ENCODE results near the gene BCORL1.
A peak's percentile ranks its signal among the peaks of the same experiment; 100 is the strongest.

Gene BCORL1

GRCh38 chrX:129982300-129983251 is at the start of gene BCORL1:
Gene BCORL1 (plus strand): TSS chrX:129982635. CDS start chrX:130005232, 22,597 bp downstream.
- DNase-seq (ENCODE audit: low read depth in 2 of 2) = peak; percentile 71 to 73

- DNase-seq (ENCODE audit: low read depth in 2 of 2) = no peak
Measured at GRCh38 chrX:129932821-129933321, 49.6 kb upstream of the BCORL1 start.

- no peak for DNase-seq (ENCODE audit: low read depth in 2 of 2)
Measured at GRCh38 chrX:129933700-129934099, 48.7 kb upstream of the BCORL1 start.

- DNase-seq (ENCODE audit: low read depth in 2 of 2) = no peak
Measured at GRCh38 chrX:129934461-129934860, 48.0 kb upstream of the BCORL1 start.

GRCh38 chrX:129934952-129935351 is 47.5 kb upstream of the BCORL1 start:
- no peak for DNase-seq (ENCODE audit: low read depth in 2 of 2)

GRCh38 chrX:129938081-129938480 is 44.4 kb upstream of the BCORL1 start:
- DNase-seq (ENCODE audit: low read depth in 2 of 2) = no peak

GRCh38 chrX:129939986-129940385 is 42.4 kb upstream of the BCORL1 start:
- no peak for DNase-seq (ENCODE audit: low read depth in 2 of 2)

- DNase-seq (ENCODE audit: low read depth in 2 of 2) = no peak
Measured at GRCh38 chrX:129940721-129941120, 41.7 kb upstream of the BCORL1 start.

GRCh38 chrX:129945131-129945530 is 37.3 kb upstream of the BCORL1 start:
- DNase-seq (ENCODE audit: low read depth in 2 of 2) = no peak

- no peak for DNase-seq (ENCODE audit: low read depth in 2 of 2)
Measured at GRCh38 chrX:129953334-129953648, 29.1 kb upstream of the BCORL1 start.

GRCh38 chrX:129953881-129954280 is 28.6 kb upstream of the BCORL1 start:
- DNase-seq (ENCODE audit: low read depth in 2 of 2) = no peak

GRCh38 chrX:129954804-129955203 is 27.6 kb upstream of the BCORL1 start:
- DNase-seq (ENCODE audit: low read depth in 2 of 2) = no peak

GRCh38 chrX:129955682-129956081 is 26.8 kb upstream of the BCORL1 start:
- DNase-seq (ENCODE audit: low read depth in 2 of 2) = no peak

- no peak for DNase-seq (ENCODE audit: low read depth in 2 of 2)
Measured at GRCh38 chrX:129956145-129956544, 26.3 kb upstream of the BCORL1 start.

- no peak for DNase-seq (ENCODE audit: low read depth in 2 of 2)
Measured at GRCh38 chrX:129956765-129957164, 25.7 kb upstream of the BCORL1 start.

GRCh38 chrX:129957241-129958082 is 25.0 kb upstream of the BCORL1 start:
- DNase-seq (ENCODE audit: low read depth in 2 of 2) = no peak

- no peak for DNase-seq (ENCODE audit: low read depth in 2 of 2)
Measured at GRCh38 chrX:129958083-129958465, 24.4 kb upstream of the BCORL1 start.

- DNase-seq (ENCODE audit: low read depth in 2 of 2) = no peak
Measured at GRCh38 chrX:129958814-129959492, 23.5 kb upstream of the BCORL1 start.

GRCh38 chrX:129959493-129959832 is 23.0 kb upstream of the BCORL1 start:
- no peak for DNase-seq (ENCODE audit: low read depth in 2 of 2)

GRCh38 chrX:129961180-129962083 is 21.0 kb upstream of the BCORL1 start:
- DNase-seq (ENCODE audit: low read depth in 2 of 2) = peak in 1 of 2 donors; percentile 61

- DNase-seq (ENCODE audit: low read depth in 2 of 2) = no peak
Measured at GRCh38 chrX:129963729-129964128, 18.7 kb upstream of the BCORL1 start.

Data from activated CD4-positive, alpha-beta T cell treated with anti-CD3 and anti-CD28 coated beads for 24 hours (primary cell).